SU-DHL-6 (cell line): ENCODE results near the gene CCDC88C.

Experiments used
- CTCF ChIP-seq: fragments of 200-600 bp; sonication (generic); IDR thresholded peaks from one replicate; pipeline ENCODE4 v1.5.1; 2017; ENCODE audit warnings: antibody characterized with exemption, mild to moderate bottlenecking, low read length, moderate library complexity; ENCODE audit not compliant: insufficient read depth, poor library complexity, severe bottlenecking
- EZH2phosphoT487 ChIP-seq: fragments of 200-600 bp; sonication (generic), shearing (Covaris generic); conservative IDR thresholded peaks from 2 replicates; pipeline ENCODE4 v1.6.1; 2018; ENCODE audit warnings: mild to moderate bottlenecking, antibody characterized with exemption, low read length, moderate library complexity, mixed read lengths

DNA sequence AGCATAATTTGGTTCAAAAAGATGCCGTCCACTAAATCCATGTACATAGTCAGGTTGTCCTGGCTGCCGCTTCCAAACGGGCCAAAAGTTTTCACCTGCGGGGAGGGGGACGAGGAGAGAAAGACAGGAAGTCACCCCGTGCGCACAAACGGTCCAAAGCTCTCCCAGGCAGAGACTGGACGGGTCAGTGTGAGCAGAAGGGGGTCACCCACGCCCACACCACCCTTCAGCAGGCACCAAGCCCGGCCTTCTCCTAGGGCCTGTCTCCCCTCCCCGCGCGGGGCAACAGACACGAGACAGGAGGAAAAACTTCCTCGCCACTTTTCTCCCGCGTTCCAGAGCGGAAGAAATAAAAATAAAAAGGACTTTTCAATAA, 888 bp downstream of the CCDC88C start:
- TF ChIP-seq CTCF (no peak), EZH2phosphoT487 (no peak)
